MM.1S (cell line): ENCODE data around the gene LARGE1.

ENCODE experiments used
- EZH2 ChIP-seq: fragments of 300-600 bp; sonication (generic); optimal IDR thresholded peaks from 2 replicates; pipeline ENCODE3; 2017; ENCODE audit warnings: low read depth, mild to moderate bottlenecking, antibody characterized with exemption, low read length, mixed read lengths
- EZH2phosphoT487 ChIP-seq: fragments of 300-600 bp; sonication (generic); IDR thresholded peaks from 2 replicates; pipeline ENCODE4 v1.6.1; 2018; ENCODE audit warnings: antibody characterized with exemption, low read length
- TF ChIP-seq, protein P1 (sequence below): fragments of 300-600 bp; sonication (generic); IDR thresholded peaks from 2 replicates; pipeline ENCODE4 v1.5.1; 2016; ENCODE audit warnings: antibody characterized with exemption, low read length, mixed read lengths

- TF ChIP-seq EZH2 (no peak), EZH2phosphoT487 (no peak)
- TF ChIP-seq, protein P1, sequence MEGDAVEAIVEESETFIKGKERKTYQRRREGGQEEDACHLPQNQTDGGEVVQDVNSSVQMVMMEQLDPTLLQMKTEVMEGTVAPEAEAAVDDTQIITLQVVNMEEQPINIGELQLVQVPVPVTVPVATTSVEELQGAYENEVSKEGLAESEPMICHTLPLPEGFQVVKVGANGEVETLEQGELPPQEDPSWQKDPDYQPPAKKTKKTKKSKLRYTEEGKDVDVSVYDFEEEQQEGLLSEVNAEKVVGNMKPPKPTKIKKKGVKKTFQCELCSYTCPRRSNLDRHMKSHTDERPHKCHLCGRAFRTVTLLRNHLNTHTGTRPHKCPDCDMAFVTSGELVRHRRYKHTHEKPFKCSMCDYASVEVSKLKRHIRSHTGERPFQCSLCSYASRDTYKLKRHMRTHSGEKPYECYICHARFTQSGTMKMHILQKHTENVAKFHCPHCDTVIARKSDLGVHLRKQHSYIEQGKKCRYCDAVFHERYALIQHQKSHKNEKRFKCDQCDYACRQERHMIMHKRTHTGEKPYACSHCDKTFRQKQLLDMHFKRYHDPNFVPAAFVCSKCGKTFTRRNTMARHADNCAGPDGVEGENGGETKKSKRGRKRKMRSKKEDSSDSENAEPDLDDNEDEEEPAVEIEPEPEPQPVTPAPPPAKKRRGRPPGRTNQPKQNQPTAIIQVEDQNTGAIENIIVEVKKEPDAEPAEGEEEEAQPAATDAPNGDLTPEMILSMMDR: no peak
Measured at GRCh38 chr22:33275073-33275443, 645.2 kb downstream of the LARGE1 start.
